IPS DF 6.9 (cell line): Measurements from ENCODE around the gene ACACA.

ENCODE experiments used
- DNase-seq: peaks from one replicate; pipeline ENCODE4 v3.0.0-alpha.2; 2013; ENCODE audit warnings: low read depth, low spot score
- H3K27ac ChIP-seq: one replicate; pipeline ENCODE4 v1.5.1; 2013; ENCODE audit warnings: low read length, control low read depth
- H3K27me3 ChIP-seq: 2 replicates; pipeline ENCODE4 v1.6.1; 2013; ENCODE audit warnings: mild to moderate bottlenecking, low read length; ENCODE audit not compliant: control insufficient read depth, insufficient read depth
- H3K36me3 ChIP-seq: 2 replicates; pipeline ENCODE4 v1.6.1; 2013; ENCODE audit warnings: low read length; ENCODE audit not compliant: control insufficient read depth, insufficient read depth
- H3K4me1 ChIP-seq: 2 replicates; pipeline ENCODE4 v1.6.1; 2013; ENCODE audit warnings: low read length; ENCODE audit not compliant: control insufficient read depth, insufficient read depth
- H3K4me3 ChIP-seq: 2 replicates; pipeline ENCODE4 v1.5.1; 2013; ENCODE audit warnings: mild to moderate bottlenecking, low read length
- H3K9me3 ChIP-seq: 2 replicates; pipeline ENCODE4 v1.6.1; 2013; ENCODE audit warnings: low read length, inconsistent platforms; ENCODE audit not compliant: control insufficient read depth, insufficient read depth
- WGBS: extraction: QIAGEN DNeasy Blood & Tissue Kit; methylation state at CpG from one replicate; pipeline ENCODE4 v1.1.7; 2013; ENCODE audit warnings: mixed read lengths, missing lambda C conversion rate; ENCODE audit not compliant: insufficient read length, insufficient coverage; 5-methylcytosine and 5-hydroxymethylcytosine counted together

The ACACA gene

GRCh38 chr17:37052450-37052849 is 354.2 kb downstream of the ACACA start:
- Histone ChIP-seq H3K9me3 (no peaks in the 10 kb centered on the region), H3K4me1 (peaks cover 1% of the 10 kb centered on the region; the same call in 1 of the 2 replicates), H3K4me3 (no peak overlapping the region), H3K27me3 (no peaks in the 10 kb centered on the region), H3K27ac (no peak overlapping the region), H3K36me3 (no peaks in the 10 kb centered on the region)
- no CpG with 5 or more reads among the region's 6 CpGs for WGBS
- no peak for DNase-seq

GRCh38 chr17:37051833-37052232 is 354.8 kb downstream of the ACACA start:
- Histone ChIP-seq H3K36me3 (no peaks in the 10 kb centered on the region), H3K9me3 (no peaks in the 10 kb centered on the region), H3K4me3 (no peak overlapping the region), H3K27me3 (no peaks in the 10 kb centered on the region), H3K27ac (no peak overlapping the region), H3K4me1 (peaks cover 1% of the 10 kb centered on the region; the same call in 1 of the 2 replicates)
- no CpG with 5 or more reads among the region's 3 CpGs for WGBS
- DNase-seq, result no peak

GRCh38 chr17:37051381-37051780 is 355.3 kb downstream of the ACACA start:
- Histone ChIP-seq H3K4me3 (no peak overlapping the region), H3K27ac (no peak overlapping the region), H3K4me1 (peaks cover 1% of the 10 kb centered on the region), H3K27me3 (no peaks in the 10 kb centered on the region), H3K9me3 (no peaks in the 10 kb centered on the region), H3K36me3 (no peaks in the 10 kb centered on the region)
- WGBS, result no CpG with 5 or more reads among the region's 5 CpGs
- no peak for DNase-seq

- Histone ChIP-seq H3K27me3 (no peaks in the 10 kb centered on the region), H3K36me3 (no peaks in the 10 kb centered on the region), H3K9me3 (no peaks in the 10 kb centered on the region), H3K27ac (no peak overlapping the region), H3K4me3 (no peak overlapping the region), H3K4me1 (peaks cover 1% of the 10 kb centered on the region)
- DNase-seq, result no peak
- WGBS, result no CpG with 5 or more reads among the region's 5 CpGs
Measured at GRCh38 chr17:37050920-37051319, 355.7 kb downstream of the ACACA start.

GRCh38 chr17:37048811-37049210 is 357.8 kb downstream of the ACACA start:
- WGBS, result no CpG with 5 or more reads among the region's 5 CpGs
- Histone ChIP-seq H3K27me3 (no peaks in the 10 kb centered on the region), H3K4me3 (no peak overlapping the region), H3K4me1 (peaks cover 3% of the 10 kb centered on the region; the same call in 1 of the 2 replicates), H3K36me3 (no peaks in the 10 kb centered on the region), H3K9me3 (no peaks in the 10 kb centered on the region), H3K27ac (no peak overlapping the region)
- no peak for DNase-seq

- no peaks in the 10 kb centered on the region for H3K36me3 ChIP-seq
- peaks cover 3% of the 10 kb centered on the region; the same call in 1 of the 2 replicates for H3K4me1 ChIP-seq
- peak; percentile 75 for DNase-seq
- no peaks in the 10 kb centered on the region for H3K27me3 ChIP-seq
- H3K9me3 ChIP-seq, result no peaks in the 10 kb centered on the region
- H3K4me3 ChIP-seq, result no peak overlapping the region
- no CpG with 5 or more reads among the region's 9 CpGs for WGBS
- no peak overlapping the region for H3K27ac ChIP-seq
Measured at GRCh38 chr17:37047631-37048104, 359.0 kb downstream of the ACACA start.

GRCh38 chr17:37045351-37045922 is 361.2 kb downstream of the ACACA start:
- H3K36me3 ChIP-seq, result no peaks in the 10 kb centered on the region
- H3K4me3 ChIP-seq, result no peak overlapping the region
- peaks cover 3% of the 10 kb centered on the region; the same call in 1 of the 2 replicates for H3K4me1 ChIP-seq
- H3K27me3 ChIP-seq, result no peaks in the 10 kb centered on the region
- WGBS, result no CpG with 5 or more reads among the region's 7 CpGs
- H3K27ac ChIP-seq, result no peak overlapping the region
- H3K9me3 ChIP-seq, result no peaks in the 10 kb centered on the region
- DNase-seq, result no peak

- no peaks in the 10 kb centered on the region for H3K36me3 ChIP-seq
Measured at GRCh38 chr17:37043201-37043600, 363.4 kb downstream of the ACACA start.

GRCh38 chr17:37041932-37042331 is 364.7 kb downstream of the ACACA start:
- no peaks in the 10 kb centered on the region for H3K9me3 ChIP-seq
- no peaks in the 10 kb centered on the region for H3K36me3 ChIP-seq
- no peak for DNase-seq

More at GRCh38 chr17:37043201-37043600, 363.4 kb downstream of the ACACA start:
- DNase-seq, result no peak
- no CpG with 5 or more reads among the region's 3 CpGs for WGBS
- H3K4me1 ChIP-seq, result peaks cover 3% of the 10 kb centered on the region; the same call in 1 of the 2 replicates
- no peak overlapping the region for H3K27ac ChIP-seq
- no peaks in the 10 kb centered on the region for H3K27me3 ChIP-seq
- H3K9me3 ChIP-seq, result no peaks in the 10 kb centered on the region
- no peak overlapping the region for H3K4me3 ChIP-seq

GRCh38 chr17:37039269-37039668 is 367.4 kb downstream of the ACACA start:
- no peak for DNase-seq
- H3K36me3 ChIP-seq, result no peaks in the 10 kb centered on the region
- H3K9me3 ChIP-seq, result no peaks in the 10 kb centered on the region
- no CpG with 5 or more reads among the region's 6 CpGs for WGBS
- H3K4me3 ChIP-seq, result no peak overlapping the region
- no peaks in the 10 kb centered on the region for H3K27me3 ChIP-seq
- H3K4me1 ChIP-seq, result no peaks in the 10 kb centered on the region
- H3K27ac ChIP-seq, result no peak overlapping the region

More at GRCh38 chr17:37041932-37042331, 364.7 kb downstream of the ACACA start:
- no peak overlapping the region for H3K27ac ChIP-seq
- no peak overlapping the region for H3K4me3 ChIP-seq
- peaks cover 3% of the 10 kb centered on the region; the same call in 1 of the 2 replicates for H3K4me1 ChIP-seq
- no peaks in the 10 kb centered on the region for H3K27me3 ChIP-seq

GRCh38 chr17:37037590-37038155 is 369.0 kb downstream of the ACACA start:
- H3K27me3 ChIP-seq, result no peaks in the 10 kb centered on the region
- no CpG with 5 or more reads among the region's 5 CpGs for WGBS

More at GRCh38 chr17:37037590-37038155, 369.0 kb downstream of the ACACA start:
- Histone ChIP-seq H3K36me3 (no peaks in the 10 kb centered on the region), H3K27ac (no peak overlapping the region), H3K4me3 (no peak overlapping the region), H3K4me1 (no peaks in the 10 kb centered on the region), H3K9me3 (no peaks in the 10 kb centered on the region)
- no peak for DNase-seq
